Cardiac muscle cell (in vitro differentiated cells and primary cell): ENCODE measurements around the gene CYBC1. TPM values are rescaled to one million over a fixed set of nuclear protein-coding genes. Genes with fewer than 3 reads are reported as not detected.
A peak's percentile ranks its signal among the peaks of the same experiment; 100 is the strongest.
"Not testable (repeated sequence)": the region's sequence is repeated elsewhere in the genome, so short reads cannot be mapped to it uniquely, and the experiment has no call there.

Source experiments
- DNase-seq, 2 donors: peaks; one replicate each; pipeline versions ENCODE4 v3.0.0 to v3.0.0-alpha.2; 2010 to 2017; ENCODE audit warnings: low read depth in 1 of 2, low spot score in 1 of 2
- H3K27ac ChIP-seq: fragments of 200-600 bp; sonication (generic); 2 replicates; pipeline ENCODE4 v1.5.1; 2016
- H3K27me3 ChIP-seq: fragments of 200-600 bp; sonication (generic); 2 replicates; pipeline ENCODE4 v1.6.0; 2016; ENCODE audit warnings: control low read depth
- H3K36me3 ChIP-seq: fragments of 200-600 bp; sonication (generic); 2 replicates; pipeline ENCODE4 v1.5.1; 2016; ENCODE audit warnings: control low read depth
- H3K4me1 ChIP-seq: fragments of 200-600 bp; sonication (generic); 2 replicates; pipeline ENCODE4 v1.8.1; 2017; ENCODE audit warnings: low read depth, mild to moderate bottlenecking, mixed run types
- H3K4me3 ChIP-seq: fragments of 200-600 bp; sonication (generic); 2 replicates; pipeline ENCODE4 v1.5.1; 2016; ENCODE audit warnings: mild to moderate bottlenecking
- H3K9me3 ChIP-seq: fragments of 200-600 bp; sonication (generic); 2 replicates; pipeline ENCODE4 v1.5.1; 2017; ENCODE audit warnings: low read depth, mild to moderate bottlenecking, control low read depth
- CTCF ChIP-seq: IDR thresholded peaks from 2 replicates; pipeline ENCODE4 v1.5.1; 2012; ENCODE audit warnings: low read depth, mild to moderate bottlenecking, low read length
- polyA plus RNA-seq: library from polyadenylated mRNA; unstranded; fragments of >200 nt; fragmentation: Nextera tagmentation; extraction: Ambion mirVana; gene quantifications from 2 replicates; pipeline ENCODE4 v1.2.1, GENCODE V29; 2016
- total RNA-seq: library from RNA; depleted of rRNA; stranded (reverse); fragments of >200 nt; gene quantifications from 2 replicates; pipeline ENCODE4 v1.2.3, GENCODE V29; 2016

Gene CYBC1
- total and polyA plus RNA-seq, 2 experiments from 2014 or later, result 52.7 to 71.3 TPM

GRCh38 chr17:82415786-82416185 lies 34.8 kb downstream of the CYBC1 start:
- DNase-seq, result no peak
- no peaks in the 10 kb centered on the region for H3K36me3 ChIP-seq
- H3K27me3 ChIP-seq, result no peaks in the 10 kb centered on the region
- H3K9me3 ChIP-seq, result no peaks in the 10 kb centered on the region
- H3K4me3 ChIP-seq, result no peak overlapping the region
- H3K4me1 ChIP-seq, result peaks cover 4% of the 10 kb centered on the region
- no peak overlapping the region for H3K27ac ChIP-seq
- no peak for TF ChIP-seq CTCF

- no peak overlapping the region for H3K27ac ChIP-seq
- no peak overlapping the region for H3K4me3 ChIP-seq
- TF ChIP-seq CTCF, result no peak
- no peaks in the 10 kb centered on the region for H3K27me3 ChIP-seq
- H3K36me3 ChIP-seq, result no peaks in the 10 kb centered on the region
- no peaks in the 10 kb centered on the region for H3K9me3 ChIP-seq
- H3K4me1 ChIP-seq, result peaks cover 4% of the 10 kb centered on the region
- DNase-seq, result no peak
Measured at GRCh38 chr17:82415336-82415735, 35.2 kb downstream of the CYBC1 start.

- Histone ChIP-seq H3K36me3 (no peaks in the 10 kb centered on the region), H3K9me3 (no peaks in the 10 kb centered on the region), H3K4me1 (peaks cover 4% of the 10 kb centered on the region), H3K27me3 (no peaks in the 10 kb centered on the region), H3K27ac (no peak overlapping the region), H3K4me3 (no peak overlapping the region)
- TF ChIP-seq CTCF, result peak; percentile 70
- DNase-seq, result peak; percentile 79 to 91
Measured at GRCh38 chr17:82414548-82415281, 35.8 kb downstream of the CYBC1 start.

- no peak for DNase-seq
- Histone ChIP-seq H3K36me3 (no peaks in the 10 kb centered on the region), H3K27ac (no peak overlapping the region), H3K9me3 (no peaks in the 10 kb centered on the region), H3K4me3 (no peak overlapping the region), H3K4me1 (no peaks in the 10 kb centered on the region), H3K27me3 (no peaks in the 10 kb centered on the region)
- TF ChIP-seq CTCF, result no peak
Measured at GRCh38 chr17:82412535-82413520, 37.7 kb downstream of the CYBC1 start.

- H3K27ac ChIP-seq, H3K4me1 ChIP-seq, H3K36me3 ChIP-seq, H3K9me3 ChIP-seq, DNase-seq, H3K4me3 ChIP-seq, H3K27me3 ChIP-seq: not testable (repeated sequence)
Measured at GRCh38 chr17:82412081-82412480, 38.5 kb downstream of the CYBC1 start.
